Gastrocnemius medialis (tissue), 4 donors: ENCODE measurements around the gene TNFRSF1B.

Experiments used
- CTCF ChIP-seq, 5 experiments: fragments of 450-650 bp in 3 of 5; fragments of 200-600 bp in 2 of 5; sonication (generic) in 2 of 5; IDR thresholded peaks in 4 of 5; conservative IDR thresholded peaks in 1 of 5; 1 replicate in 4 of 5; 2 replicates in 1 of 5; pipeline ENCODE4 v1.5.1; 2016 to 2019; ENCODE audit warnings: antibody characterized with exemption in 5 of 5, mild to moderate bottlenecking in 3 of 5, moderate library complexity in 3 of 5
- POLR2A ChIP-seq, 2 donors: fragments of 450-650 bp; IDR thresholded peaks; one replicate each; pipeline ENCODE4 v1.6.1; 2017; ENCODE audit warnings: antibody characterized with exemption in 2 of 2, mild to moderate bottlenecking in 2 of 2, moderate library complexity in 2 of 2

GRCh38 chr1:12164210-12164609 lies 2.6 kb upstream of the TNFRSF1B start:
- TF ChIP-seq CTCF (IDR thresholded peaks at IDR 0.05 in 4 of 5, conservative IDR thresholded peaks at IDR 0.05 in 1 of 5), result no peak
- no peak for TF ChIP-seq POLR2A (IDR thresholded peaks at IDR 0.05)
